NCI-H2029 (cell line): Measurements from ENCODE around the gene STPG3.
"Not testable (repeated sequence)": the region's sequence is repeated elsewhere in the genome, so short reads cannot be mapped to it uniquely, and the experiment has no call there.

Source experiments
- DNase-seq: peaks from one replicate; lab custom pipeline; 2025; lab: John Stamatoyannopoulos, UW

STPG3 gene

DNA sequence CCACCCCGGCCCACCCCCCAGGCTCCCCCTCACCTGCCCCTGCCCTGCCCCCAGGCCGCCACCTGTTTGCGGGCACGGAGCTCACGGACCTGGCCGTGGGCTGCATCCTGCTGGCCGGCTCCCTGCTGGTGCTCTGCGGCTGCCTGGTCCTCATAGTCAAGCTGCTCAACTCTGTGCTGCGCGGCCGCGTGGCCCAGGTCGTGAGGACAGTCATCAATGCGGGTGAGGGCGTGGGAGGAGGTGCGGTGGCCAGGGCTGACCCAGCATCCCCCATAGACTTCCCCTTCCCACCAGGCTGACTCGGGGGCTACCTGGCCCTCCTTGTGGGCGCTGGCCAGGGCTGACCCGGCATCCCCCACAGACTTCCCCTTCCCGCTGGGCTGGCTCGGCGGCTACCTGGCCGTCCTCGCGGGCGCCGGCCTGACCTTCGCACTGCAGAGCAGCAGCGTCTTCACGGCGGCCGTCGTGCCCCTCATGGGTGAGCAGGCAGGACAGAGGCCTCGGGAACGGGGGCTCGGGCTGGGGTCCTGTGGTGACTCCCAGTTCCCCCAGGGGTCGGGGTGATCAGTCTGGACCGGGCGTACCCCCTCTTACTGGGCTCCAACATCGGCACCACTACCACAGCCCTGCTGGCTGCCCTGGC is 16.9 kb upstream of the STPG3 start:
- no peak for DNase-seq

DNA sequence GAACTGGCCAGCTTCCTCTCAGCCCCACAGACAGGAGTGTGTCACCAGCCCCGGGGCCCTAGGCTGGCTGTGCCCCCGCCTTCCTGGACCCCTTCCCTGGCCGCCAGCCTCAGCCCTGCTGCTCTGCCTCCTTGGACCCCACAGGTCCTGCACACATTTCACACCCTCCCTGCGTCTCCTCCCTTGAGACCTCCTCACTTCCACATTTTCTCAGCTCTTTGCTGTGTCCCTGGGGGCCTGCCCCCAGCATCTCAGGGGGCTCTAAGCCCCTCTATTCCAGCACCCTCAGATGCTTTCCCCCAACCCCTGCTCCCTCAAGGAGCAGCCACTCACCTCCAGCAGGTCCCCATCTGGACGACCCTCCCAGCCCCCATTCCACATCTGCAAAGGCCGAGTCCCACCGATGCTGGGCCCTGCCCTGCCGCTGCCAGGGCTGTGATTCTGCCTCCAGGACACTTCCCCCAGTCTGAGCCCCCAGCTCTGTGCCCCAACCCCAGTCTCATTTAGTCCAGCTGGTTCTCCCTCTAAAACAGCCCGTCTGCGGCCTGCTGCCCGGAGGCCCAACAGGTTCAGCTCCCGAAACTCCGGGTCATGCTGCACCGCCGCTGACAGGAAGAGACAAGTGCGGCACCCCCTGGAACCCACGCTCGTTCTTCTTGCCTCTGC is 16.2 kb upstream of the STPG3 start:
- DNase-seq = no peak

DNA sequence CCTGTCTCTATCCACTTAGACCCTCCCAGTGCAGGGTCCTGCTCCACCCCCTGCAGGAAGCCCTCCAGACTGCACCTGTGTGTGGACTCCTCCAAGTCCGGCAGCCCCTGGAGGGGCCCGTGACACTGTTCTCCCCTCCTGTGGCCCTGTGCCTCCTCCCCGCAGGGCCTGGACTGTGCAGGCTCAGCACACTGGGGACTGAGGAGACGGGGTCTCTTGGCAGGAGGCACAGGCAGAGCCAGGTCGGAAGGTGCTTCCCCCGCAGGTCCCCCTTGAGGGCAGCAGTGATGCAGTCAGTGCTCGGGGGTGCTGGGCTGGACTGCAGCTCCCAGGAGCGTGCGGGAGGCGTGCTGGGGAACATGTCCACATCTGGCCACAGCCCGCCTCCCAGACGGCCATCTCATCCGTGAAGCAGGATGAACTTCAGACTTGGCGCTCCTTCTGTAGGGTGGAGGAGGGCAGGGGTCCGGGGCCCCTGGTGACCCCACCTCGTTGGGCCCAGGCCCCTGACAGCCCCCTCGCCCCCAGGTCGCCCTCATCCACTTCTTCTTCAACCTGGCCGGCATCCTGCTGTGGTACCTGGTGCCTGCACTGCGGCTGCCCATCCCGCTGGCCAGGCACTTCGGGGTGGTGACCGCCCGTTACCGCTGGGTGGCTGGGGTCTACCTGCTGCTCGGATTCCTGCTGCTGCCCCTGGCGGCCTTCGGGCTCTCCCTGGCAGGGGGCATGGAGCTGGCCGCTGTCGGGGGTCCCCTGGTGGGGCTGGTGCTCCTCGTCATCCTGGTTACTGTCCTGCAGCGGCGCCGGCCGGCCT is 15.5 kb upstream of the STPG3 start:
- no peak for DNase-seq

DNA sequence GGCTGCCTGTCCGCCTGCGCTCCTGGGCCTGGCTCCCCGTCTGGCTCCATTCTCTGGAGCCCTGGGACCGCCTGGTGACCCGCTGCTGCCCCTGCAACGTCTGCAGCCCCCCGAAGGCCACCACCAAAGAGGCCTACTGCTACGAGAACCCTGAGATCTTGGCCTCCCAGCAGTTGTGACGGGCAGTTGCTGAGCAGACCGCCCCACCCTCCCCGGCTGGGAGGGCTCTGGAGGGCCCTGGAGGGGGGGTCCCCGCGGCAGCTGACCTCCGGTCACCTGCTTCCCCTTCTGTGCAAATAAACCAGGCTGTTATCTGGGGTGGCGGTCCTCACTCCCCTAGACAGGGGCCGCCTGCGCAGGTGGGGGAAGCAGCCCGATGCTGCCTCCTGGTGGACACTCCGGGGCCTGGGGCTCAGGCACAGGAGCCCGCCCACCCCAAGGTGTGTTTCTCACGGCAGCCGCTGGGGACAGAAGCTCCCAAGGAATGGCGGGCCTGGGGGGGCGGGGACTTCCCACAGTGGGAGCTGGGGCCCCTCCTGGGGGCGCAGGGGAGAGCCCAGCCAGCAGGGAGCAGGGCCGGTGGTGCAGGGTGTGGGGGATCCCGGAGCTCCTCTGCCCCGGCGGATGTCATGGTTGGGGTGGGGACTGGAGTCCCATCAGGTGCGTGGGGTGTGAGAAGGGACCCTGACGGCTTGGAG is 14.7 kb upstream of the STPG3 start:
- DNase-seq = peak; percentile 84

DNA sequence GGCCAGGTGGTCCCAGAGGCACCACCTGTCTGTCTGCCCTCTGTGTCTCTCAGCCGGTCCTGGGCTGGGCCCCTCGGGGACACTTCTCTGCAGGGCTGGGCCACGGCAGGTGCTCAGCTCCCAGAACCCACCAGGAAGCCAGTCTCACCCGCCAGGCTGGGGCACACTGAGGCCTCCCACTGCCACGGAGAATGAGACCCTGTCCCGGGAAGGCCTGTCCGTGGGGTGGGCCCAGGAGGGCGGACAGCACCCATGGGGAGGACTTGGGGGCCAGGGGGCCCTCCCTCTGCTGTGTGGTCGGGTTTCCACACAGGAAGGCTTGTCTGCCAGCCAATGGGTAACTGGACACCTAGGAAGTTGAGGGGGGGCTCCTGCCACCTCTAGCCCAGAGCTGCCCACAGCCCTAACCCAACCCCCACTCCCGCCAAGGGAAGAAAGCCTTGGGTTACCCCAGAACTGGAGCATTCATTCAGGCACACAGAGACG is 14.1 kb upstream of the STPG3 start:
- peak; percentile 67 for DNase-seq

DNA sequence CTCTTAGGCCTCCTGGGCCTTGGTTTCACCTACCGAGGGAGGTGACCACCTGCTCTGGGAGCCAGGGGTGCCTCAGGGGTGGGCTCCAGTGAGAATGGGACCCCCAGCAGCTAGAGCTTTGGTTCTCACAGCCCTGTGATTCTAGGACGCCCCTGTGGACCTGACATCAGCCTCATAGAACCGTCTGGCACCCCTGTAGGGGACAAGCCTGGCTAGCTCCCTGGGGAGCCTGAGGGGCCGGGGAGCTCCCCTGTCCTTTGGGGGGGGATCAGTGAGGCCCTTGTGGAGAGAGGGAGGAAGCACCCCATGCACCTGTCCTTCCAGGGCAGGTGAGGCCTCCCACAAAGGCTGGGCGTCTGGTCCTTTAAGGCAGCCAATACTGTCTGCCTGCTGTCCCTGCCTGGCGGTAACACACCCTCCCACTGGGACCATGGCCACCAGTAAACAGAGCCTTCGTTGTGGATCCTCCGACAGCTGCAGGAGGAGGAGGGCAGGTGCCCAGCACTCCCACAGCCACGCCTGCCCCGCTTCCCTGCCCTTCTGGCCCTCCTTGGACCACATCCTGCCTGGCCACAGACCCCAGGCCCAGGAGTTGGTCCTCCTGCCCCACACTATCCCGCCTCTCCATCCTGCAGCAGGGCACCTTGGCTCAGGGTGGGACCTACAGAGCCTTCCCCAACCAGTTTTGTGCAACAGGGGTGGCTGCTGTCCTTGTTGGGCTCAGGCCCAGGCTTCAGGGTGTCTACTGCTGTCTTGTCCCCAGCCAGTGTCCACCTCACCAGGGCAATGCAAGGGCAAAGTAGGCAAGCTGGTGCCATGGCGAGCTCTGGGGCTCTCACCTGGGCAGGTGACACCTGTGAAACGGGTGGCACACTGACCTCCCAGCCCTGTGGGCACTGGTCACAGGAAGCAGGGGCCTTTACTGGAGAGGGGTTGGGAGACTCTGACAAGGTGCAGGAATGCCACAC is 13.0 kb upstream of the STPG3 start:
- peak; percentile 81 for DNase-seq

DNA sequence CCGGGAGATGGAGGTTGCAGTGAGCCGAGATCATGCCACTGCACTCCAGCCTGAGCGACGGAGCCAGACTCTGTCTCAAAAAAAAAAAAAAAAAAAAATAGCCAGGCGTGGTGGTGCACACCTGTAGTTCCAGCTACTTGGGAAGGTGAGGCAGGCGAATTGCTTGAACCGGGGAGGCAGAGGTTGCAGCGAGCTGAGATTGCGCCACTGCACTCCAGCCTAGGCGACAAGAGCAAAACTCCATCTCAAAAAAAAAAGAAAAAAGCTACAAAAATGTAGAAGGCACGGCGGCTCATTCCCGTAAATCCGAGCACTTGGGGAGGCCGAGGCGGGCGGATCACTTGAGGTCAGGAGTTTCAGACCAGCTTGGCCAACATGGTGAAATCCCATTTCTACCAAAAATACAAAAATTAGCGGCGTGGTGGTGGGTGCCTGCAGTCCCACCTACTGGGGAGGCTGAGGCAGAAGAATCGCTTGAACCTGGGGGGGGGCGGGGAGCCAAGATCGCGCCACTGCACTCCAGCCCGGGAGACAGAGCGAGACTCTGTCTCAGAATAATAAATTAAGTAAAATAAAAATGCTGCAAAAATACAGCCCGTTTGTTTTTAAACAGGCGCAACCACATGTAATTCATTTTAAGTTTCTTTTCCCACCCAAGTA is 11.4 kb upstream of the STPG3 start:
- DNase-seq = not testable (repeated sequence)

DNA sequence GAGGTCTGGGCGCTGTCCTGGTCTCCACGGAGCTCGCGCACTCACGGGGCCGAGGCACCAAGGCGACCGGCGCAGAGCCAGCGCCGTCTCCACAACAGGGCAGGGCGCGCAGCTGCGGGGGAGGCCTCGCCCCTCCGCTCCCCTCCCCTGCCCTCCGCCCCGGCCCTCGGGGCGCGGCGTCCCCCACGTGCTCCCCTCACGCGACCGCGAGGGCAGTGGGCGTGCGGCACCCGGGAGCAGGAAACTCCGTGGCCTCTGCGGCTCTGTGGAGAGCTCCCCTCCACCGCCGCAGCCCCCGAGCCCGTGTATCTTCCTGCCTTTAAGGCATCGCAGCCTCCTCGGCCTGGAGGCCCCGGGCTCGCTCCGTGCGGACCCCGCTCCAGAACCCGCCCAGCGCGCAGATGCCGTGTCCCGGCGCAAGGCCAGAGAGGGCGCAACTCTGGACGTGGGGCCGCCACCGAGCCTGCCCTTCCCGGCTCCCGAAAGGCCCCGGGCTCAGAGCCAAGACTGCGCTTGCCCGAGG is 10.7 kb upstream of the STPG3 start:
- DNase-seq = peak; percentile 81

DNA sequence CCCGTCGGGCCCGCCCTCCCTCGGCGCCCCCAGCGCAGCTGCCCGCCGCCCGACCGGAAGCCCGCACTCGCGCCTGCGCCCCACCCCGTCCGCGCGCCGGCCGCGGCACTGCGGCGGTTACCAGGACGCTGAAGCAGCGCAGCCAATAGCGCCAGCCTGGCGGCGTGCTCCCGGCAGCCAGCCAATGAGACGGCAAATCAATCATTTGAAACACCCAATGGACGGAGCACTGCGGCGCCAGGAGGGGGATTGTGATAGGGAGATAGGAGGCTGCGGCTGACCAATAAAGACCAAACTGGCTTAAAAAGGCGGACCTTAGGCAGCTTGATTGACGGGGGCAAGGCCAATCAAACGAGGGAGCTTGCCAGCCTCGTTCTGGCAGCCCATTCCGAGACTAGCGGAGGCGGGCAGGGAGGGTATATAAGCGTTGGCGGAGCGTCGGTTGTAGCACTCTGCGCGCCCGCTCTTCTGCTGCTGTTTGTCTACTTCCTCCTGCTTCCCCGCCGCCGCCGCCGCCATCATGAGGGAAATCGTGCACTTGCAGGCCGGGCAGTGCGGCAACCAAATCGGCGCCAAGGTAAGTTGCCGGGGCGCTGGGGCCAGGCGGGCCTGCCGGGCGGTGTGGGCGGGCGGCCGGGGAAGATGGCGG is 10.1 kb upstream of the STPG3 start, which contains the start of gene TUBB4B:
Gene TUBB4B, plus strand, starts transcription at position 447 of the 649 bp plus-strand sequence. Its CDS starts 74 bp downstream, at position 521.
- DNase-seq = peak; percentile 99

DNA sequence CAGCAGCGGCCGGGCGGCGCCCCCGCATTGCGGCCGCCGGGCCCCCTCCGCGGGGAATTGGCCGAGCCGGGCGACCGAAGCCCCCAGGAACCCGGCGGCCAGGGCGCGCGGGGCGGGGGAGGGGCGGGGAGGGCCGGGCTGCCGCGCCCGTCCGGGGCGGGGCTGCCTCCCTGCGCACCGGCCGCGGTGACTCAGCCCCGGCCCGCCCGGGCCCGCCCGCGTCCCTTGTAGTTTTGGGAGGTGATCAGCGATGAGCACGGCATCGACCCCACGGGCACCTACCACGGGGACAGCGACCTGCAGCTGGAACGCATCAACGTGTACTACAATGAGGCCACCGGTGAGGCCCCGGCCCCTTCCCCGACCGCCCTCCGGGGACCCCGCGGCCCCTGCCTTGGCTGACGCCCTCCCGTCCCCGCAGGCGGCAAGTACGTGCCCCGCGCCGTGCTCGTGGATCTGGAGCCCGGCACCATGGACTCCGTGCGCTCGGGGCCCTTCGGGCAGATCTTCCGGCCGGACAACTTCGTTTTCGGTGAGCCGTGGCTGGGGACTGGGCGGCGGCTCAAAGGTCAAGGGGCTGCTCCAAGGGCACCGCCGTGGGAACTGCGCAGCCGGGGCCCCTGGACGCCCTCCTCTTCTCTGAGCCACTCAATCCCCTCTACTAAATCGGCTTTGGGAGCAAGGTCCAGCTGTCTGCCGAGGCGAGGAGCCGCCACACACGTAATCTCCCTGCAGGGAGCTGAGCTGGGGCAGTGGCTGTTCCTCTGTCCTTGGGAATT is 9.4 kb upstream of the STPG3 start:
- DNase-seq = no peak

DNA sequence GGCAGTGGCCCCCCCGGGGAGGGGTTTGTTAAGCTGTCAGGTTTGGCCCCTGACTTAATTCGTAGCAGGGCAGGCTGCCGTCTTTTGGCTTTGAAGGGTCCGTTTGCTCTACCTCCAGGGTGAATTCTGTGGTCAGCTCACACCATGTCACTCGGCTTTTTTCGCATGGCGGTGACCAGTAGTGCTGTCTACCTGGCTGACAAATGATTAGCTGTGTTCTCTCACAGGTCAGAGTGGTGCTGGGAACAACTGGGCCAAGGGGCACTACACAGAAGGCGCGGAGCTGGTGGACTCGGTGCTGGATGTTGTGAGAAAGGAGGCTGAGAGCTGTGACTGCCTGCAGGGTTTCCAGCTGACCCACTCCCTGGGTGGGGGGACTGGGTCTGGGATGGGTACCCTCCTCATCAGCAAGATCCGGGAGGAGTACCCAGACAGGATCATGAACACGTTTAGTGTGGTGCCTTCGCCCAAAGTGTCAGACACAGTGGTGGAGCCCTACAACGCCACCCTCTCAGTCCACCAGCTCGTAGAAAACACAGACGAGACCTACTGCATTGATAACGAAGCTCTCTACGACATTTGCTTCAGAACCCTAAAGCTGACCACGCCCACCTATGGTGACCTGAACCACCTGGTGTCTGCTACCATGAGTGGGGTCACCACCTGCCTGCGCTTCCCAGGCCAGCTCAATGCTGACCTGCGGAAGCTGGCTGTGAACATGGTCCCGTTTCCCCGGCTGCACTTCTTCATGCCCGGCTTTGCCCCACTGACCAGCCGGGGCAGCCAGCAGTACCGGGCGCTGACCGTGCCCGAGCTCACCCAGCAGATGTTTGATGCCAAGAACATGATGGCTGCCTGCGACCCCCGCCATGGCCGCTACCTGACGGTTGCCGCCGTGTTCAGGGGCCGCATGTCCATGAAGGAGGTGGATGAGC is 8.6 kb upstream of the STPG3 start:
- no peak for DNase-seq

DNA sequence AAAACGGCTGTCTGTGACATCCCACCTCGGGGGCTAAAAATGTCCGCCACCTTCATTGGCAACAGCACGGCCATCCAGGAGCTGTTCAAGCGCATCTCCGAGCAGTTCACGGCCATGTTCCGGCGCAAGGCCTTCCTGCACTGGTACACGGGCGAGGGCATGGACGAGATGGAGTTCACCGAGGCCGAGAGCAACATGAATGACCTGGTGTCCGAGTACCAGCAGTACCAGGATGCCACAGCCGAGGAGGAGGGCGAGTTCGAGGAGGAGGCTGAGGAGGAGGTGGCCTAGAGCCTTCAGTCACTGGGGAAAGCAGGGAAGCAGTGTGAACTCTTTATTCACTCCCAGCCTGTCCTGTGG is 7.8 kb upstream of the STPG3 start:
- DNase-seq = not testable (repeated sequence)

DNA sequence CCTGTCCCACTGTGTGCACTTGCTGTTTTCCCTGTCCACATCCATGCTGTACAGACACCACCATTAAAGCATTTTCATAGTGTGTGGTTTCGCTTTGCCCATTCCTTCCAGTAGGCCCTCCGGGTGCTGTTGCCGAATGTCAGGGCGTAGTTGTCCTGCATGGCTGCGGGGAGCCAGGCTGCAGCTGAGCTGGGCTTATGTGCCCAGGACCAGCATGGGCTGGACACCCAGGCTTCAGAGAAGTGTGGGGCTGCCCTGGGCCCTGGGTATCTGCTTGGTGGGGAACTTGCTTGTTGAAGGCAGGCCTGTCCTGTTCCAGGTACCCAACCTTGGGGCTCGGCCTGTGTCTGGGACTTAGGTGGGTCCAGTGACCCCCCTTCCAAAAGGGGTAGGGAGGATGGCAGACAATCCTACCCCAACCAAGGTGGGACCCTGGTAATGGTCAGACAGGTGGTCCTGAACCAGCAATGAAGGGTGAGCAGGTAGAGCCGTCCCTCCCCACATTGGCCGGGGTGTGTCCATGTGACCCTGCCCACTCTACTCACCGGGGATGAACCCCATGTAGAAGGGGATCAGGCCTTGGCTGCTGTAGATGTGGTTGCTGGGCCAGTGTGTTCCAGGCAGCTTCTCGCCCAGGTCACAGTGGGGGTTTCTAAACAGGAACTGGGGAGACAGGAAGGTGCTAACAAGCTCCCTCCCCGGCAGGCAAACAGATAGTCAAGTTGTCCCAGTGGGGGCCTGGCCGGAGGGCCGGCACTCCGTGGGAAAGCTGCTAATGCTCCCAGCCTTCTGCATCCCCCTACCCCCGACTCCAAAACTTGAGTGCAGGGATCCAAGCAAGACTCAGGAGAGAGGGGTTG is 7.2 kb upstream of the STPG3 start:
- DNase-seq = no peak

DNA sequence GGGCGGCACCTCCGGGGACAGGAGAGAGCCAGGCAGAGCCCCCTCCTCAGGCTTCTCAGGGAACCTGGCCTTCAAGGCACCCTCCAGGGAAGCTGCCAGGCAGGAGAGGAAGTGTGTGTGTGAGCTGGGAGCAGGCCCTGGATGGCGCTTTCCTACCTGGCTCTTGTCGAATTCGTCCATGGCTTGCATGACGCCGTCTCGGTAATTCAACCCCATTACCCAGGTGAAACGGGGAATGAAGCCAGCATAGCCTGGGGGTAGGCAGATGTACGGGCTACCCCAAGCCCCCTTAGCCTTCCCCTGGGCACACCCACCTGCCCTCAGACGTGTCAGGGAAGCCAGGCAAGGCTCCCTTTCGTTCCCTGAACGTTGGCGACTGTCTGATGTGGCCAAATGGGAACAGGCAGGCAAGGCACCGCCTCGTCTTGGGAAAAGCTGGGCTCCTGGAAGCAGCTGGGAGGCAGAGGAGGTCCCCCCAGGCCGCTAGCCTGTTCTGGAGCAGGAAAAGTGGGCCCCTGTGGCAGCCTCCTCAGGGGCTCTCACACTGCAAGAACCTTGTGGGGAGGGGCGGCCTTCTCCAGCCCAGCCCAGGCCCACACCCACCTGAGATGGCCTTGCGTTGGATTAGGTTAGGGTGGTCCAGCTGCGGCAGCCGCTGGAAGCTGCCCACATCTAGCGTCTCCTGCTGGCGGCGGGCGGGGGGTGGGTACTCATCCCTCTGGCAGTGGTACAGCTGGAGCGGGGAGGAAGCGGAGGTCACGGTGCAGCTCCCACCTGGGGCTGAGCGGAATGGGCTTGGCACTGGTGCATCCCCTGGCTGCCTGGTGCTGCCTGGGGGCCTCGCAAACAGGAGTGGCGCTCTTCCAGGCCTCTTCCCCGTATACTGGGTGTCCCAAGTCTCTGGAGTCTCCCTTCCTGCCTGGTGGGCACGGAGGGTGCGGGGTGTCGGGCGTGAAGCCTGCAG is 6.3 kb upstream of the STPG3 start:
- no peak for DNase-seq
